HCT116 (cell line): ENCODE results near the gene LSM4.

Experiments used
- CTCF ChIP-seq, 3 experiments: fragments of 200-600 bp in 1 of 3; sonication (generic) in 1 of 3; IDR thresholded peaks in 2 of 3; conservative IDR thresholded peaks in 1 of 3; 2 replicates each; pipeline ENCODE4 v1.5.1; 2012 to 2017; ENCODE audit warnings: low read depth in 2 of 3, low read length in 2 of 3, antibody characterized with exemption in 1 of 3, borderline replicate concordance in 1 of 3, control low read depth in 1 of 3, mild to moderate bottlenecking in 1 of 3, mixed read lengths in 1 of 3, mixed run types in 1 of 3, moderate library complexity in 1 of 3; ENCODE audit not compliant: insufficient read depth in 1 of 3
- EZH2 ChIP-seq: fragments of 200-600 bp; sonication (generic); IDR thresholded peaks from 2 replicates; pipeline ENCODE4 v1.6.1; 2017; ENCODE audit warnings: antibody characterized with exemption, mixed run types
- EZH2phosphoT487 ChIP-seq: fragments of 200-600 bp; IDR thresholded peaks from 2 replicates; pipeline ENCODE4 v1.6.1; 2018; ENCODE audit warnings: antibody characterized with exemption, borderline replicate concordance
- JUND ChIP-seq: IDR thresholded peaks from 2 replicates; pipeline ENCODE4 v1.6.1; 2012
- MAX ChIP-seq: IDR thresholded peaks from 2 replicates; pipeline ENCODE4 v1.6.1; 2012
- POLR2A ChIP-seq: IDR thresholded peaks from 2 replicates; pipeline ENCODE4 v1.7.0; 2011; ENCODE audit warnings: borderline replicate concordance; ENCODE audit not compliant: insufficient read depth, insufficient read length; ENCODE audit errors: extremely low read depth
- POLR2AphosphoS5 ChIP-seq: IDR thresholded peaks from 2 replicates; pipeline ENCODE4 v1.6.1; 2011; ENCODE audit warnings: mild to moderate bottlenecking, low read depth, low read length, moderate library complexity
- REST ChIP-seq: IDR thresholded peaks from 2 replicates; pipeline ENCODE4 v1.6.1; 2012; ENCODE audit warnings: low read depth
- TCF7L2 ChIP-seq: IDR thresholded peaks from 2 replicates; pipeline ENCODE4 v1.7.0; 2011; ENCODE audit warnings: borderline replicate concordance, inconsistent platforms; ENCODE audit not compliant: insufficient read depth, insufficient read length; ENCODE audit errors: extremely low read depth
- YY1 ChIP-seq: IDR thresholded peaks from 2 replicates; pipeline ENCODE4 v1.6.1; 2011; ENCODE audit warnings: low read length, low read depth, moderate library complexity, mild to moderate bottlenecking; ENCODE audit not compliant: insufficient replicate concordance; ENCODE audit errors: extremely low read depth
- ZFX ChIP-seq: fragments of 450-650 bp; IDR thresholded peaks from 2 replicates; pipeline ENCODE4 v1.6.1; 2017
- ZNF274 ChIP-seq: fragments of 200-500 bp; sonication (Bioruptor generic); IDR thresholded peaks from 2 replicates; pipeline ENCODE4 v1.6.1; 2014; ENCODE audit warnings: mild to moderate bottlenecking, low read depth, low read length, inconsistent platforms
- TF ChIP-seq, protein P1 (sequence below): IDR thresholded peaks from 2 replicates; pipeline ENCODE4 v1.6.1; 2011; ENCODE audit warnings: mild to moderate bottlenecking, low read length, moderate library complexity; ENCODE audit not compliant: insufficient replicate concordance; ENCODE audit errors: extremely low read depth

- TF ChIP-seq ZNF274 (no peak), POLR2A (no peak), CTCF (IDR thresholded peaks at IDR 0.05 in 2 of 3, conservative IDR thresholded peaks at IDR 0.05 in 1 of 3; ENCODE audit: borderline replicate concordance in 1 of 3, insufficient read depth in 1 of 3, low read depth in 2 of 3, low read length in 2 of 3) (no peak), JUND (no peak), MAX (no peak), YY1 (no peak), ZFX (no peak), TCF7L2 (no peak), POLR2AphosphoS5 (no peak), EZH2 (no peak), REST (no peak), EZH2phosphoT487 (no peak)
- TF ChIP-seq, protein P1, sequence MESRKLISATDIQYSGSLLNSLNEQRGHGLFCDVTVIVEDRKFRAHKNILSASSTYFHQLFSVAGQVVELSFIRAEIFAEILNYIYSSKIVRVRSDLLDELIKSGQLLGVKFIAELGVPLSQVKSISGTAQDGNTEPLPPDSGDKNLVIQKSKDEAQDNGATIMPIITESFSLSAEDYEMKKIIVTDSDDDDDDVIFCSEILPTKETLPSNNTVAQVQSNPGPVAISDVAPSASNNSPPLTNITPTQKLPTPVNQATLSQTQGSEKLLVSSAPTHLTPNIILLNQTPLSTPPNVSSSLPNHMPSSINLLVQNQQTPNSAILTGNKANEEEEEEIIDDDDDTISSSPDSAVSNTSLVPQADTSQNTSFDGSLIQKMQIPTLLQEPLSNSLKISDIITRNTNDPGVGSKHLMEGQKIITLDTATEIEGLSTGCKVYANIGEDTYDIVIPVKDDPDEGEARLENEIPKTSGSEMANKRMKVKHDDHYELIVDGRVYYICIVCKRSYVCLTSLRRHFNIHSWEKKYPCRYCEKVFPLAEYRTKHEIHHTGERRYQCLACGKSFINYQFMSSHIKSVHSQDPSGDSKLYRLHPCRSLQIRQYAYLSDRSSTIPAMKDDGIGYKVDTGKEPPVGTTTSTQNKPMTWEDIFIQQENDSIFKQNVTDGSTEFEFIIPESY = no peak
These were observed 59.3 kb downstream of the LSM4 start for GRCh38 chr19:18263324-18264136.
